Choroid plexus epithelial cell (primary cell): ENCODE measurements around the gene SLC18B1.
A peak's percentile ranks its signal among the peaks of the same experiment; 100 is the strongest.
"Not testable (repeated sequence)": the region's sequence is repeated elsewhere in the genome, so short reads cannot be mapped to it uniquely, and the experiment has no call there.

Experiments used
- DNase-seq: peaks from one replicate; pipeline ENCODE4 v3.0.0-alpha.2; 2010; ENCODE audit warnings: low read depth
- H3K4me3 ChIP-seq: 2 replicates; pipeline ENCODE4 v1.5.1; 2011; ENCODE audit warnings: low read depth, mild to moderate bottlenecking, control low read depth, low read length, moderate library complexity
- TF ChIP-seq, protein P1 (sequence below): conservative IDR thresholded peaks from 2 replicates; pipeline ENCODE4 v1.5.1; 2011; ENCODE audit warnings: low read depth, mild to moderate bottlenecking, control low read depth, inconsistent platforms, low read length, moderate library complexity

The SLC18B1 gene

DNA sequence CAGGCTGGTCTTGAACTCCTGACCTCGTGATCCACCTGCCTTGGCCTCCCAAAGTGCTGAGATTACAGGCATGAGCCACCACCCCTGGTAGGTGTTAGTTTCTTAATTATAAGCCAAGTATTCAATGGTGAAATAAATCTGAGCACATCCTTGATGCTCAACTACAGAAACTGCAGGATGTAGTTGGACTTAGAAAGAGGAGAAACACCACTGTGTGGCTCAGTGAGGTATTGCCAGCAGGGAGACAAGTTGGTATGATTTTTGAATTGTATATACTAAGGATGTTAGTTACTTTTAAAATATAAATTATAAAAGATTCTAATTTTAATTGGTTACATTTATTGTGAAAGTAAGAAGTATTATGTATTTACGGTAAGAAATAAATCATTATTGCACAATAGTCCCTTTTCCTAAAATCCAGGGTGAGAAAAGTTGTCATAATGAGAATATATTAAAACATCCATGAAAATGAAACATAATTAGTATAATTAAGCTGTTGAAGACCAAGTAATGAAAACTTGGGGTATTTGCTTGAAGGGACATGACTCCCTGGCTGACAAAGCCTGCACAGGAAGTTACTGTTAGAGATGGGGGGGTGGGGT is 17.6 kb downstream of the SLC18B1 start:
- peak; percentile 79 for DNase-seq
- H3K4me3 ChIP-seq: no peak overlapping the region
- TF ChIP-seq, protein P1, sequence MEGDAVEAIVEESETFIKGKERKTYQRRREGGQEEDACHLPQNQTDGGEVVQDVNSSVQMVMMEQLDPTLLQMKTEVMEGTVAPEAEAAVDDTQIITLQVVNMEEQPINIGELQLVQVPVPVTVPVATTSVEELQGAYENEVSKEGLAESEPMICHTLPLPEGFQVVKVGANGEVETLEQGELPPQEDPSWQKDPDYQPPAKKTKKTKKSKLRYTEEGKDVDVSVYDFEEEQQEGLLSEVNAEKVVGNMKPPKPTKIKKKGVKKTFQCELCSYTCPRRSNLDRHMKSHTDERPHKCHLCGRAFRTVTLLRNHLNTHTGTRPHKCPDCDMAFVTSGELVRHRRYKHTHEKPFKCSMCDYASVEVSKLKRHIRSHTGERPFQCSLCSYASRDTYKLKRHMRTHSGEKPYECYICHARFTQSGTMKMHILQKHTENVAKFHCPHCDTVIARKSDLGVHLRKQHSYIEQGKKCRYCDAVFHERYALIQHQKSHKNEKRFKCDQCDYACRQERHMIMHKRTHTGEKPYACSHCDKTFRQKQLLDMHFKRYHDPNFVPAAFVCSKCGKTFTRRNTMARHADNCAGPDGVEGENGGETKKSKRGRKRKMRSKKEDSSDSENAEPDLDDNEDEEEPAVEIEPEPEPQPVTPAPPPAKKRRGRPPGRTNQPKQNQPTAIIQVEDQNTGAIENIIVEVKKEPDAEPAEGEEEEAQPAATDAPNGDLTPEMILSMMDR: peak; percentile 75

DNA sequence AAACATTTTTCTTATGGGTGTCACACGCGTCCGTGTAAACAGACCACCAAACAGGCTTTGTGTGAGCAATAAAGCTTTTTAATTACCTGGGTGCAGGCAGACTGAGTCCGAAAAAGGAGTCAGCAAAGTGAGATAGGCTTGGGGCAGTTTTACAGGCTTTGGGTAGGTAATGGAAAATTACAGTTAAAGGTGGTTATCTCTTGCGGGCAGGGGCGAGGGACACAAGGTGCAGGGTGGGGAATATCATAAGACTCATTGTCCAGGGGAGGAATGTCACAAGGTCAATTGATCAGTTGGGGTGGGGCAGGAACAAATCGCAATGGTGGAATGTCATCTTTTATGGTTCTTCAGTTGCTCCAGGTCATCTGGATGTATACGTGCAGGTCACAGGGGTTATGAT is 20.6 kb downstream of the SLC18B1 start:
- not testable (repeated sequence) for DNase-seq, H3K4me3 ChIP-seq

DNA sequence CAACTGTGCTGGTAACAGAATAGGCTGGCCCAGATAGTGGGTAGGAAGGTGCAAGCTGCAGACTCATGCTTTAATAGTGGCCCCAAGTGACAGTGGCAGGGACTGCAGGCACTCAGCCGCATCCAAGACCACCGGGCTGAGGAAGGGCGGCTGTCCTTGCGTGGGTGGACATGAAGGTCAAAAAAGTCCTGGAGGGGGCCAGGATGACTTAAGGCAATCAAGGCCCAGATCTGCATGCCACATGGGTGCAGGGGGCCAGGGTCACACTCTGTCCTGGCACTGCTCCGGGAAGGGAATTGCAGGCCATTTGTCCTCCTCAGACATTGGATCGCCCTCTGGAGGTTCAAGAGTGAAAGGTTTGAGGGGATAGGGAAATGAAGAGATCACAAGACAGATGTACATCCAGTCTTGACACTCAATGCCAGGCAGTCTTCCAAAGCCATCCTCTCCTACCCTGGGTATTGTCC is 30.4 kb downstream of the SLC18B1 start:
- peak; percentile 14 for DNase-seq
- TF ChIP-seq, protein P1: no peak

DNA sequence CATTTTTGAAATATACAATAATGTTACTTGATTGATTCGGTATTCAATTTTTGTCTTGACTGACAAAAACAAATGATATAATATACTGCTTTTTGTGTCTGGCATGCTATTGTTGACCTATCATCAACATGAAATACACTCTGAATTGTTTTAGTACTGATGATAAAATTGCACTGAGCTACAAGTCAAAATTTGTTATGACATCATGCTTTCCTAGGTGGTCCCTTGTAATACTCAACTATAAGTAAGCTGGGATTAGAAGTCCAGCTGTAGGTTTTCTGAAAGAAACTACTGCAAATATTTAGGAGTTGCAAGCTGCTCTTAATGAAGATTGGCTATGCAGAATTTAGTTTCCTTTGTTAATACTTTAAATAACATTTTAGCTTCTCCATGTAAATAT is 32.9 kb downstream of the SLC18B1 start:
- H3K4me3 ChIP-seq: no peak overlapping the region
- TF ChIP-seq, protein P1: no peak
- no peak for DNase-seq

More for the DNA sequence above, 30.4 kb downstream of the SLC18B1 start:
- H3K4me3 ChIP-seq: no peak overlapping the region

DNA sequence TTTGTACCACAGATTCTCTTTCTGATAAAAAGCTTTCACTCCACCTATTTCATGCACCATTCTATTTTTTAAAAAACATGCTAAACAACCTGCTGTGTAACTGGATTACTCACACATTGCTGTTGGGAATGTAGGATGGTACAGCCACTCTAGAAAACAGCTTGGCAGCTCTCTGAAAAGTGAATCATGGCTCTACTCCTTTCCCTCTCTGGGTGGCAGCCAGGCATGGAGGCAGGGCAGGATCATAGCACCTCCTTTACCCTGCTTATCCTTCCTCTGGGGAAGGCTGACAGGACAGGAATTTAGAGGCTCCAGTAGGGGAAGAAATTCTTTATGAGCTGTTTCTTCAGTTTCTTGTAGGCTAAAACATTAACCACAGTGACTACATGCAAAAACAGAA is 34.1 kb downstream of the SLC18B1 start:
- H3K4me3 ChIP-seq: no peak overlapping the region
- TF ChIP-seq, protein P1: no peak
- DNase-seq: peak; percentile 67

DNA sequence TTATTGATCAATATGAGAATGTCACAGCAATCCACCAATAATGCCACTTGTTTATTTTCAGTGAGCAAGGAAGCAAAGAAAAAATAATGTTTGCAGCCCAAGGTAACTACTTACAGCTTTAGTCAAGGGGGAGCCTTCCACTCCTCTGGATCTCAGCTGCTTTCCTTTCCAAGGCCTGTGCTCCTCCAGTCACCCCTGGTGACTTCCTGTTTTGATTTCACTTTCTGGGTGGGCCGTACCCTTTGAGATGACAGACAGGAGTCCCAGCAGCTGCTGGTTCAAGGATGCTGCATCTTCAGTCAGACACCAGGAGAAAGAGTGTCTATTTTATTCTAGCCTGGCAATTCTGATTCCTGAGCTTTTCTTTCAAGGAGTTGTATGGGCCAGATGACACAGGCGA is 35.2 kb downstream of the SLC18B1 start:
- no peak for DNase-seq
- no peak overlapping the region for H3K4me3 ChIP-seq
- TF ChIP-seq, protein P1: no peak

DNA sequence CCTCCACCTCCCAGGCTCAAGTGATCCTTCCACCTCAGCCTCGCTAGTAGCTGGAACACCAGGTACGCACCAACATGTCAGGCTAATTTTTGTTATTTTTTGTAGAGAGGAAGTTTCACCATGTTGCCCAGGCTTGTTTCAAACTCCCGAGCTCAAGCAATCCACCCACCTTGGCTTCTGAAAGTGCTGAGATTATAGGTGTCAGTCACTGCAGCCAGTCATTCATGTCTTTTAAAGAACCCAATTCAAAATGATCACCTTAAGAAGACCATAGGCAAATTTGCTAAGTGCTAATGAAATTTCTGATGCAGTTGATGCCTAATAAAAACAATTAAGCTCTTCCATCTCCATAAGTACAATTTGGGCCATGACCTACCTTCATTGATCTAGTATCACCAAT is 38.2 kb downstream of the SLC18B1 start:
- no peak overlapping the region for H3K4me3 ChIP-seq
- DNase-seq: no peak
- TF ChIP-seq, protein P1: no peak
